Thyroid gland (tissue), 4 donors: ENCODE results near the gene CTSE.

ENCODE experiments used
- CTCF ChIP-seq, 6 experiments: fragments of 200-600 bp in 3 of 6; fragments of 450-650 bp in 3 of 6; sonication (generic) in 3 of 6; IDR thresholded peaks; one replicate each; pipeline ENCODE4 v1.5.1; 2016 to 2019; ENCODE audit warnings: antibody characterized with exemption in 6 of 6, mild to moderate bottlenecking in 2 of 6, inconsistent platforms in 1 of 6, moderate library complexity in 1 of 6
- POLR2A ChIP-seq, 2 donors: fragments of 450-650 bp; IDR thresholded peaks; one replicate each; pipeline ENCODE4 v1.6.1; 2017; ENCODE audit warnings: antibody characterized with exemption in 2 of 2, mild to moderate bottlenecking in 2 of 2, moderate library complexity in 1 of 2

DNA sequence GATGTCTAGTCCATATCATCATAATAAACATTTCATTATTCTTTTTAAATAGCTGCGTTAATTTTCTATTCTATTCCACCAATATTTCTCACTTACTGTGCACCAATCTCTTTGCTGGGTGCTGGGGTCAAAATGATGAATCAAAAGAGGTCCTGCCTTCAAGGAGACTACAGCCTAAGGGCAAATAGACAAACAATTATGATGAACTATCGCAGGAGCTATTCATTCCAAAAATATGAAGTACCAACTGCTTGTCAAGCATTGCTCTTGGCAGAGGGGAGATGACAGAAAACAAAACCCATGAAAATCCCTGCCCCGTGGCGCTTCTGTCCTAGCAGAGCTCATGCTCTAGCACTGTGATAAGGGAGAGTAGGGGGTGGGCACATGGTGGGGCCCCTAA is 51.6 kb downstream of the CTSE start:
- TF ChIP-seq CTCF (IDR thresholded peaks at IDR 0.05) (no peak), POLR2A (IDR thresholded peaks at IDR 0.05) (no peak)
